ENCODE measurements around the gene ENTPD2. TPM values are rescaled to one million over a fixed set of nuclear protein-coding genes. Genes with fewer than 3 reads are reported as not detected.
A peak's percentile ranks its signal among the peaks of the same experiment; 100 is the strongest.

The ENTPD2 gene
- total RNA-seq, result 1 to 10 TPM in 5 of 6 donors, under 1 TPM in 1; 0.91 to 4.5 (median 2.0) TPM
- polyA plus RNA-seq, result 1 to 10 TPM; 4.5 to 6.5 TPM

GRCh38 chr9:137053944-137054931, at the start of gene ENTPD2:
TSS of gene ENTPD2 (minus strand) at chr9:137054061. CDS start at chr9:137053997, 64 bp downstream.
- 14 to 20% methylated on average over 38 to 90 of the region's 90 CpGs for WGBS, 2 donors
- peaks cover 19 to 25% (median 20%) of the 10 kb centered on the region in 3 donors for H3K4me1 ChIP-seq

GRCh38 chr9:137103206-137103999, 49.5 kb upstream of the ENTPD2 start:
- no peaks in the 10 kb centered on the region for H3K27me3 ChIP-seq
- H3K9me3 ChIP-seq, result no peaks in the 10 kb centered on the region
- FAIRE-seq (no peak), ATAC-seq (no peak), DNase-seq (peak in 1 of 6 donors; percentile 12)
- TF ChIP-seq CTCF (IDR thresholded peaks at IDR 0.05), result no peak
- H3K4me3 ChIP-seq, result no peak overlapping the region
- no peaks in the 10 kb centered on the region for H3K4me1 ChIP-seq
- H3K27ac ChIP-seq, result no peak overlapping the region
- intact Hi-C loops (cut with DNase I), result no loop called here
- WGBS, 2 donors, result 90 to 94% methylated on average over 37 of the region's 37 CpGs
- peaks cover 0 to 39% (median 0%) of the 10 kb centered on the region in 3 donors for H3K36me3 ChIP-seq

More at GRCh38 chr9:137053944-137054931, at the start of gene ENTPD2:
- intact Hi-C loops (cut with DNase I), result no loop called here
- Histone ChIP-seq H3K36me3 (no peaks in the 10 kb centered on the region), H3K9me3 (no peaks in the 10 kb centered on the region), H3K27ac (peak within 1 kb of the TSS; percentile 67 to 82 (median 68)), H3K4me3 (peak within 1 kb of the TSS; percentile 24 to 52 (median 39)), H3K27me3 (peaks cover 0 to 4% (median 0%) of the 10 kb centered on the region in 4 donors)
- FAIRE-seq (no peak), ATAC-seq (peak; percentile 80 to 83 (median 81)), DNase-seq (peak; percentile 73 to 92 (median 84))
- no peak for TF ChIP-seq CTCF (IDR thresholded peaks at IDR 0.05)

GRCh38 chr9:137099231-137099630, 45.4 kb upstream of the ENTPD2 start:
- 89 to 91% methylated on average over 14 of the region's 14 CpGs for WGBS, 2 donors
- intact Hi-C loops (cut with DNase I), result no loop called here
- ATAC-seq (no peak), DNase-seq (peak in 1 of 6 donors; percentile 19), FAIRE-seq (no peak)
- TF ChIP-seq CTCF (IDR thresholded peaks at IDR 0.05), result no peak
- Histone ChIP-seq H3K4me3 (no peak overlapping the region), H3K27ac (no peak overlapping the region), H3K27me3 (no peaks in the 10 kb centered on the region), H3K36me3 (peaks cover 0 to 25% (median 3%) of the 10 kb centered on the region in 3 donors), H3K9me3 (no peaks in the 10 kb centered on the region), H3K4me1 (no peaks in the 10 kb centered on the region)

- Histone ChIP-seq H3K4me3 (no peak overlapping the region), H3K9me3 (no peaks in the 10 kb centered on the region), H3K4me1 (no peaks in the 10 kb centered on the region), H3K27me3 (no peaks in the 10 kb centered on the region), H3K36me3 (peaks cover 3 to 20% (median 3%) of the 10 kb centered on the region in 3 donors), H3K27ac (no peak overlapping the region)
- ATAC-seq (no peak), FAIRE-seq (no peak), DNase-seq (peak in 1 of 6 donors; percentile 26)
- TF ChIP-seq CTCF (IDR thresholded peaks at IDR 0.05), result no peak
- WGBS, 2 donors, result 90 to 94% methylated on average over 18 to 20 of the region's 20 CpGs
- intact Hi-C loops (cut with DNase I), result no loop called here
Measured at GRCh38 chr9:137097761-137098462, 44.1 kb upstream of the ENTPD2 start.
